ENCODE data around the gene TUBG1.

DNA sequence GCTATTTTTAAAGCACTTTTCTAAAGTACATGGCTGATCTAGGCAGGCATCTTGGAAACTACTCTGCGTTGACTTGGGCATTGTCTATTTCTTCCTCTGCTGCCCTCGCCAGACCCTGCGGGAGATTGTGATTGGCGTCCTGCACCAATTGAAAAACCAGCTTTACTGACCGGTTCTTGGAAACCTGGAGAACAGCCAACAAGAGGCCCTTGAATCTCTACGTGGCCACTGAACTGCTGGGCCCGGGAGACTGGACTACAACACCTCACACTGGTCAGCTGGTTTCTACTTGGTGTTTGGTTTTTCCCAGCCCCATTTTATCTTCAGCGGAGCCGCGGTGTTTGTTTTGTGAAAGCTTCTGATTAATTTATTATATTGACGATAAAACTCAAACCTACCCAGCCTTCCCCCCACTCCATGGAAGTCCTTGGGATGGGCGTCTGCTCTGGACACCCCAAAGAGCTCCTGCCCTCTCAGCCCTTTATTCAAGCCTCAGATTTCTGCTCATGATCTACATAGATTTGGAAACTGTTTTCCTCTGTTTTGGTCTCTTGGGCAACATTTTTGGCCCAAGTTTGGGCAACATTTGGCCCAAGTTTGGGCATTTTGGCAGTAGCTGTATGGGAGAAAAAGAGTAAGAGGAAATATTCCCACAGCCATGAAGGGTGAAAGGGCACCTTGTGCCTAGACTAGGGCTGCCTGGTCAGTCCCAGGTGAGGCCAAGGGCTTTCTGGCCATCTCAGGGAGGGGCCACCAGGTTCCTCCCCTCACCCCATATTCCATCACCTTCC lies 37.9 kb upstream of the TUBG1 start:
- TF ChIP-seq, protein P1, sequence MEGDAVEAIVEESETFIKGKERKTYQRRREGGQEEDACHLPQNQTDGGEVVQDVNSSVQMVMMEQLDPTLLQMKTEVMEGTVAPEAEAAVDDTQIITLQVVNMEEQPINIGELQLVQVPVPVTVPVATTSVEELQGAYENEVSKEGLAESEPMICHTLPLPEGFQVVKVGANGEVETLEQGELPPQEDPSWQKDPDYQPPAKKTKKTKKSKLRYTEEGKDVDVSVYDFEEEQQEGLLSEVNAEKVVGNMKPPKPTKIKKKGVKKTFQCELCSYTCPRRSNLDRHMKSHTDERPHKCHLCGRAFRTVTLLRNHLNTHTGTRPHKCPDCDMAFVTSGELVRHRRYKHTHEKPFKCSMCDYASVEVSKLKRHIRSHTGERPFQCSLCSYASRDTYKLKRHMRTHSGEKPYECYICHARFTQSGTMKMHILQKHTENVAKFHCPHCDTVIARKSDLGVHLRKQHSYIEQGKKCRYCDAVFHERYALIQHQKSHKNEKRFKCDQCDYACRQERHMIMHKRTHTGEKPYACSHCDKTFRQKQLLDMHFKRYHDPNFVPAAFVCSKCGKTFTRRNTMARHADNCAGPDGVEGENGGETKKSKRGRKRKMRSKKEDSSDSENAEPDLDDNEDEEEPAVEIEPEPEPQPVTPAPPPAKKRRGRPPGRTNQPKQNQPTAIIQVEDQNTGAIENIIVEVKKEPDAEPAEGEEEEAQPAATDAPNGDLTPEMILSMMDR (conservative IDR thresholded peaks at IDR 0.05; ENCODE audit: low read depth, low read length), result no peak
- TF ChIP-seq EZH2phosphoT487 (IDR thresholded peaks at IDR 0.05; ENCODE audit: borderline replicate concordance, low read length), result no peak
- no peak for TF ChIP-seq EZH2 (IDR thresholded peaks at IDR 0.05; ENCODE audit: low read length, unreplicated experiment)

Data from PC-3 (cell line).